Activated CD4-positive, alpha-beta T cell treated with anti-CD3 and anti-CD28 coated beads, Interleukin-2, amount 10 ng/mL, durations not matched to agents 7 days and 5 days (primary cell): ENCODE results near the gene KRT7. TPM values are rescaled to one million over a fixed set of nuclear protein-coding genes. Genes with fewer than 3 reads are reported as not detected.
"Not testable (repeated sequence)": the region's sequence is repeated elsewhere in the genome, so short reads cannot be mapped to it uniquely, and the experiment has no call there.

Source experiments
- CTCF ChIA-PET: fragments of 350-600 bp; sonication (Branson Sonifier 250); formaldehyde crosslinking; loops from one replicate; lab custom pipeline; 2021; ENCODE audit warnings: antibody characterized with exemption; lab: Charles Lee
- POLR2A ChIA-PET: fragments of 350-600 bp; sonication (Branson Sonifier 250); formaldehyde crosslinking; loops from one replicate; lab custom pipeline; 2021; ENCODE audit warnings: antibody characterized with exemption; lab: Charles Lee
- DNase-seq: peaks from one replicate; pipeline ENCODE4 v3.0.0-alpha.2; 2020
- H3K27ac Mint-ChIP-seq: one replicate; pipeline ENCODE4 v1.8.0; 2021; ENCODE audit warnings: mild to moderate bottlenecking, moderate library complexity, mixed read lengths
- H3K27me3 Mint-ChIP-seq: one replicate; pipeline ENCODE4 v1.8.0; 2021; ENCODE audit warnings: mixed read lengths
- H3K36me3 Mint-ChIP-seq: one replicate; pipeline ENCODE4 v1.8.0; 2021; ENCODE audit warnings: low read depth, mixed read lengths
- H3K4me1 Mint-ChIP-seq: one replicate; pipeline ENCODE4 v1.8.0; 2021; ENCODE audit warnings: mixed read lengths
- H3K4me3 Mint-ChIP-seq: one replicate; pipeline ENCODE4 v1.8.0; 2021; ENCODE audit warnings: mild to moderate bottlenecking, moderate library complexity, mixed read lengths
- H3K9me3 Mint-ChIP-seq: one replicate; pipeline ENCODE4 v1.8.0; 2021; ENCODE audit warnings: mixed read lengths
- total RNA-seq, 2 experiments: library from RNA; stranded (reverse); gene quantifications; one replicate each; pipeline ENCODE4 v1.2.3, GENCODE V29; 2021

The KRT7 gene
- total RNA-seq, 2 experiments from 2014 or later: 2.2 to 2.5 TPM

- Mint-ChIP-seq H3K4me3 (no peak overlapping the region), H3K27me3 (peaks cover 49% of the 10 kb centered on the region), H3K9me3 (peaks cover 6% of the 10 kb centered on the region), H3K4me1 (peaks cover 43% of the 10 kb centered on the region), H3K36me3 (peaks cover 15% of the 10 kb centered on the region), H3K27ac (peak overlapping the region; percentile 10)
- ChIA-PET CTCF (interaction anchor here (1.2 to 2.4 kb wide), 3 partner anchors 8 to 24 kb away, joined by 3 to 8 read pairs (median 4); no protein-coding TSS in a partner anchor), POLR2A (no interaction called here)
- no peak for DNase-seq
Observed at GRCh38 chr12:52254965-52255751, 22.1 kb downstream of the KRT7 start.

DNA sequence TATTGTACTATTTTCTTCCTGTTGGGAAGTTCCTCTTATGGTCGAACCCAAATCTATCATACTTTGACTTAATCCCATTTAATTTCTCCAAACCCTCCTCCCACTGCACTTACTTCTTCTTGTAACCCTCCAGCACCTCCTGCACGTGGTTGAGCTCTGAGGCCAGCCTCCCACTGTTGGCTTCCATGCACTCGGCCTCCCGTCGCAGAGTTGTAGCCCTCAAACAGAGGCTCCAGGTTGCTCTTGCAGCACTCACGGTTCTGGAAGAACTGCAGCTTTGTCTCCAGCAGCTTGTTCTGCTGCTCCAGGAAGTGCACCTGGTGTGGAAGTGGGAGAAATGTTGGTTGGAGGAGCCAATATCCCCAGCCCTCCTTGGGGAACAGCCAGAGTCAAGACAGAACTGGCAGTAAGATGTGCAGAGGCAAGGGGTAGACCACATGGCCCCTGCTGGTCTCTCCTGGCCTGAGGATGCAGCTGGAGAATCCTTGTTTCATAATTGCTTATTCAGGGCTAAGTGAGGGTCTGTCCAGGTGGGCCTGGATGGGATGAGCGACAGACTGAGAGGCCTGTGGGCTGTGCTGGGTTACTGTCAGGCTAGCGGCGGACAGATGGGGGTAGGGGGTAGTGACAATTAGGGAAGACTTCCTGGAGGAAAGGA, 23.0 kb downstream of the KRT7 start:
- peaks cover 6% of the 10 kb centered on the region for H3K9me3 Mint-ChIP-seq
- H3K36me3 Mint-ChIP-seq: peaks cover 12% of the 10 kb centered on the region
- H3K27ac Mint-ChIP-seq: peak overlapping the region; percentile 46
- ChIA-PET POLR2A (no interaction called here), CTCF (interaction anchor here (1.2 to 2.4 kb wide), 4 partner anchors 9 to 23 kb away, joined by 3 to 8 read pairs (median 4); no protein-coding TSS in a partner anchor)
- H3K27me3 Mint-ChIP-seq: peaks cover 58% of the 10 kb centered on the region
- H3K4me1 Mint-ChIP-seq: peaks cover 48% of the 10 kb centered on the region
- no peak overlapping the region for H3K4me3 Mint-ChIP-seq
- no peak for DNase-seq

DNA sequence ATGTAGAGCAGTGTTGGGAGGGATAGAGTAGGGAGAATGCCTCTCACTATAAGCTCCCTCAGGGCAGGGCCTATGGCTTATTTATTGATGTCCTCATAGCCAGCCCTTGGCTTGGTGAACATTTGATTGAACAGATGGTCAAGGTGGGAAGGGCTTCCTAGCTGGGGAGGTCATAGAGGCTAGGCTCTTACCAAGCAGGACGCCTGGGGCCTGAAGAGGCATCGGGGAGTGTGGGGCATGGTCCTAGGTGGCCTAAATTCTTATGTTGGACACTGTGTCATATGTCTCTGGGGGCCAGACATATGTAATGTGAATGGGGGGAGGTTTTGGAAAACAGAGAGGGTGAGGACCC, 23.5 kb downstream of the KRT7 start:
- no peak for DNase-seq
- peaks cover 2% of the 10 kb centered on the region for H3K9me3 Mint-ChIP-seq
- peaks cover 48% of the 10 kb centered on the region for H3K4me1 Mint-ChIP-seq
- H3K4me3 Mint-ChIP-seq: no peak overlapping the region
- peaks cover 61% of the 10 kb centered on the region for H3K27me3 Mint-ChIP-seq
- H3K36me3 Mint-ChIP-seq: peaks cover 8% of the 10 kb centered on the region
- ChIA-PET POLR2A (no interaction called here), CTCF (interaction anchor here (1.2 to 2.4 kb wide), 4 partner anchors 10 to 23 kb away, joined by 3 to 8 read pairs (median 4); no protein-coding TSS in a partner anchor)
- no peak overlapping the region for H3K27ac Mint-ChIP-seq

DNA sequence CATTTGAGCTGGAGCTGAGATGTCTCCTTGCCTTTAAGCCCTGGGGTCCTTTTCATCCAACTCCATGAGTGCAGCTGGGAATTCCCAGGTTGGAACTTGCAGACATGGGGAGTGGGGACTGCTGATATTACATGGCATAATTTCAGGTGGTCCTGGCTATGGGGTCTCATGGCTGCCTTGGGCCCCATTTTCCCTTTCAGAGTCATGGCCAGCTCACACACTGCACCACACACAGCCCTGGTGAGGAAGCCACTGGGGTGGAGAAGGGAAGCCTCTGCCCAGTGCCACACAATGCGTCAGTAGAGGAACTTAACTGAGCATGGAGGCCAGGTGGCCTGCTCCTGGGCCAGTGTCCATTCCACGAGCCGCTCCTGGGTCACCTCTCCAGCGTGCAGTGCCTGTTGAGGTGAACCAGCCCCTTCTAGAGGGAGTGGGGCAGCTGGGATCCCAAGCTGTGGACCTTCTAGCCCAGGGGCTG, 24.1 kb downstream of the KRT7 start:
- CTCF ChIA-PET: interaction anchor here (1.3 to 2.4 kb wide), 2 partner anchors 12 to 22 kb away, joined by 3 to 8 read pairs; no protein-coding TSS in a partner anchor
- Mint-ChIP-seq H3K27me3 (peaks cover 66% of the 10 kb centered on the region), H3K27ac (no peak overlapping the region), H3K4me3 (no peak overlapping the region), H3K9me3 (no peaks in the 10 kb centered on the region), H3K4me1 (peaks cover 45% of the 10 kb centered on the region), H3K36me3 (peaks cover 5% of the 10 kb centered on the region)
- DNase-seq: no peak
- POLR2A ChIA-PET: no interaction called here

DNA sequence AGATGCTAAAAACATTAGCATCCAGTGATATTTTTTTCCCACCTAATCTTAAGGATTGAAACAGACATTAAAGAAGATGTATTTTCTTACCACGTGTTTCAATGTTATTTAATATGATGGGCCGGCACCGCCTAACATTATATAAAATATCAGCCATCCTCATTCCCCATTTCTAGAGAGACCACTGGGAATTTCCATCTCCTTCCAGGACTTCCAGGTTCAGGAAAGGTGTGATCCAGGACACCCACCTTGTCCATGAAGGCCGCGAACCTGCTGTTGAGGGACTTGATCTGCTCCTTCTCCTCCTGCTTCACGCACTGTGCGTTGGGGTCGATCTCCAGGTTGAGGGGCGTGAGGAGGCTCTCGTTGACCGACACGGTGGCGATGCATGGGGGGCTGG, 24.9 kb downstream of the KRT7 start:
- H3K27me3 Mint-ChIP-seq: peaks cover 69% of the 10 kb centered on the region
- DNase-seq, POLR2A ChIA-PET: not testable (repeated sequence)

DNA sequence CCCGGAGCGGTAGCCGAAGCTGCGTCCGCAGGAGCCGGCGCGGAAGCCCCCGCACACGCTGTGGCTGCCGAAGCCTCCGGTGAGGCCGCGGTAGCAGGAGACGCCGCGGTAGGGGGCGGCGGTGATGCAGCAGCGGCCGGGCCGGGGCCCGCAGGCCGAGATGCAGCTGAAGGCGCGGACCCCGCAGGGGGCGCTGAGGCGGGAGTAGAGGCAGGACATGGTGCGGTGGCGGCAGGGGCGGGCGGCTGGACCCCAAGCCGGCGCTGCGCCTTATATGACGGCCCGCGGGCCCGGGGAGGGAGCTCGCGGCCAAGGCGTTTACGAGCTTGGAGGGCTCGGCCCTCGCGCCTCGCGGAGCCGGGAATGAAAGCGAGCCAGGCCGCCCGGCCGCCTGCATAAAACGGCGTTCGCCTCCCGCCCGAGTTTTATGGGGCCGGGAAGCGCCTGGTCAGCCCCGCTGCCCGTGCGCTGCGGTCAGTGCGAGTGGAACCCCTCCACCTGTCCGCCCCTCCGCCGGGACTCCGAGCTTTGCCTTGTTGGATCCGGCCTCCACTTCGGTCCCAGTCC, 25.4 kb downstream of the KRT7 start:
- H3K36me3 Mint-ChIP-seq: peaks cover 3% of the 10 kb centered on the region
- H3K4me3 Mint-ChIP-seq: no peak overlapping the region
- POLR2A ChIA-PET: no interaction called here
- CTCF ChIA-PET: interaction anchor here (1.5 to 2.4 kb wide), 5 partner anchors 14 to 69 kb away, joined by 3 to 12 read pairs (median 4); no protein-coding TSS in a partner anchor
- peaks cover 33% of the 10 kb centered on the region for H3K4me1 Mint-ChIP-seq
- no peak for DNase-seq
- peaks cover 69% of the 10 kb centered on the region for H3K27me3 Mint-ChIP-seq
- peaks cover 2% of the 10 kb centered on the region for H3K9me3 Mint-ChIP-seq
- no peak overlapping the region for H3K27ac Mint-ChIP-seq

More for the DNA sequence above, 24.9 kb downstream of the KRT7 start:
- CTCF ChIA-PET: interaction anchor here (1.5 to 1.7 kb wide), 2 partner anchors 13 to 44 kb away, joined by 4 to 5 read pairs; no protein-coding TSS in a partner anchor
- not testable (repeated sequence) for H3K36me3 Mint-ChIP-seq, H3K27ac Mint-ChIP-seq, H3K4me3 Mint-ChIP-seq, H3K9me3 Mint-ChIP-seq
- H3K4me1 Mint-ChIP-seq: peaks cover 38% of the 10 kb centered on the region

DNA sequence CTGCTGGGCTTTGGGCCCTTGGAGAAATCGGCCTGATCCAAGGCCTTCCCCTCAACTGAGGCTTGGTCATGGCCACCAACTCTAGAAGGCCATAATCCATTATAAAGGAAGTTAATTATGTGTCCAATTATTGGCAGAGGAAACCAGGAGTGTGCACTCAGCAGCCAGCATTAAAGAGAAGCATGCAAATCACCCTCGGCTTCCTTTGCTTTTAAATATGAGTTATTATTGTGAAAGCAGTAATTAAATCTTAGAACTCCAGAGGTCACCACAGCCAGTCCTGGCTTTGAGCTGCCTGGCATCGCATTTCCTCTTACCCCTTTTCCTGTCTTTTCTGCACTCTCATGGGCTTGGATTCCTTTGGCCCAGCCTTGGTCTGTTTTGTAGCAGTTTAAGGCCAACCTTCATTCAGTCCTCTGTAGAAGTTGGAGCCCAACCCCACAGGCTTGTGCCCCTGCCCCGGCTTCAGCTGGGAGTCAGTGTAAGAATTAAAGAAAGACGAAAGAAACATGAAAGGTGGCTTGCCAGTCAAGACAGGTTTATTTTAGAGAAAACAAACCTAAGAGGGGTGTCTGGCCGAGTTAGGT, 26.7 kb downstream of the KRT7 start:
- DNase-seq: no peak
- Mint-ChIP-seq H3K4me1 (peaks cover 30% of the 10 kb centered on the region), H3K36me3 (peaks cover 3% of the 10 kb centered on the region), H3K9me3 (peaks cover 2% of the 10 kb centered on the region), H3K4me3 (no peak overlapping the region), H3K27me3 (peaks cover 73% of the 10 kb centered on the region), H3K27ac (peak overlapping the region; percentile 54)
- ChIA-PET POLR2A (no interaction called here), CTCF (interaction anchor here (1.5 to 2.4 kb wide), 4 partner anchors 26 to 68 kb away, joined by 3 to 12 read pairs (median 4); no protein-coding TSS in a partner anchor)

- ChIA-PET POLR2A (no interaction called here), CTCF (interaction anchor here (2.4 kb wide), 1 partner anchor 25 kb away, joined by 12 read pairs; no protein-coding TSS in a partner anchor)
- Mint-ChIP-seq H3K27me3 (peaks cover 70% of the 10 kb centered on the region), H3K36me3 (peaks cover 3% of the 10 kb centered on the region), H3K4me3 (no peak overlapping the region), H3K9me3 (peaks cover 2% of the 10 kb centered on the region), H3K4me1 (peaks cover 30% of the 10 kb centered on the region), H3K27ac (peak overlapping the region; percentile 63)
- no peak for DNase-seq
Observed at GRCh38 chr12:52260361-52261207, 27.5 kb downstream of the KRT7 start.

- Mint-ChIP-seq H3K27me3 (peaks cover 65% of the 10 kb centered on the region), H3K4me3 (no peak overlapping the region), H3K9me3 (peaks cover 2% of the 10 kb centered on the region), H3K4me1 (peaks cover 30% of the 10 kb centered on the region), H3K36me3 (peaks cover 3% of the 10 kb centered on the region), H3K27ac (no peak overlapping the region)
- ChIA-PET CTCF (no interaction called here), POLR2A (no interaction called here)
- DNase-seq: no peak
Observed at GRCh38 chr12:52261208-52261484, 28.1 kb downstream of the KRT7 start.

- peaks cover 30% of the 10 kb centered on the region for H3K4me1 Mint-ChIP-seq
- peaks cover 3% of the 10 kb centered on the region for H3K36me3 Mint-ChIP-seq
- no peak overlapping the region for H3K27ac Mint-ChIP-seq
- no peak overlapping the region for H3K4me3 Mint-ChIP-seq
- ChIA-PET CTCF (no interaction called here), POLR2A (no interaction called here)
- H3K9me3 Mint-ChIP-seq: peaks cover 2% of the 10 kb centered on the region
- DNase-seq: no peak
- H3K27me3 Mint-ChIP-seq: peaks cover 54% of the 10 kb centered on the region
Observed at GRCh38 chr12:52262286-52262685, 29.2 kb downstream of the KRT7 start.

GRCh38 chr12:52263761-52264434, 30.9 kb downstream of the KRT7 start:
- no peak overlapping the region for H3K27ac Mint-ChIP-seq
- peaks cover 48% of the 10 kb centered on the region for H3K27me3 Mint-ChIP-seq
- CTCF ChIA-PET: interaction anchor here (1.4 kb wide), 2 partner anchors 14 to 15 kb away, joined by 3 to 4 read pairs; no protein-coding TSS in a partner anchor
- no peak for DNase-seq
- H3K4me3 Mint-ChIP-seq: no peak overlapping the region
- H3K36me3 Mint-ChIP-seq: peaks cover 3% of the 10 kb centered on the region
- POLR2A ChIA-PET: no interaction called here
- peaks cover 2% of the 10 kb centered on the region for H3K9me3 Mint-ChIP-seq
- peaks cover 28% of the 10 kb centered on the region for H3K4me1 Mint-ChIP-seq
